Measurements from ENCODE around the gene CRTAC1.

The CRTAC1 gene

DNA sequence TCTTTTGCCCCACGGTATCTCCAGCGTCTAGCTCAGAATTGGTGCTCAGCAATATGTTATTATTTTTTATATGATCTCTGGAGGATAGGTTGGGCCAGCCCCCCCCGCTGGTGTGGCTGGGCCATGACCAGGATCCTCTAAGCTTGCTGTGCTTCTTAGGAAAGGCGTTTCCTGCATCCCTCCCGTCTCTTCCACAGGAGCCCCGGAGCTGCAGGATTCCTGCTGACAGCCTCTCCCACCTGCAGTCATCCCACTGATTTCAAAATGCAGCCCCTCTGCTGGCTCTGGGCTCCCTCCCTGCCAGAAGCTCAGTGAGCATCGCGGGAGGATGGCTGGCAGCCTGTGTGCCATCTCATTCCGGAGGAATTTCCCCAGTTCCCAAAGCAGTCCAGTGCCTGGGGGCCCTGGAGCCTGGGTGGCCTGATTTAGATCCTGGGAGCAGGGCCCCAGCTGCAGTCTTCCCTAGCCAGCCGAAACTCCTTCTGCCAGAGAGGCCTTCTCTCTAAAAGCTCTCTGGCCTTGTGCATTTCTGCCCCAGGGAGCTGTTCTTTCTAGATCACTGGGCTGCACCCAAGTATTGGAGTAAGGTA is 202.6 kb downstream of the CRTAC1 start:
- no peak for DNase-seq

DNA sequence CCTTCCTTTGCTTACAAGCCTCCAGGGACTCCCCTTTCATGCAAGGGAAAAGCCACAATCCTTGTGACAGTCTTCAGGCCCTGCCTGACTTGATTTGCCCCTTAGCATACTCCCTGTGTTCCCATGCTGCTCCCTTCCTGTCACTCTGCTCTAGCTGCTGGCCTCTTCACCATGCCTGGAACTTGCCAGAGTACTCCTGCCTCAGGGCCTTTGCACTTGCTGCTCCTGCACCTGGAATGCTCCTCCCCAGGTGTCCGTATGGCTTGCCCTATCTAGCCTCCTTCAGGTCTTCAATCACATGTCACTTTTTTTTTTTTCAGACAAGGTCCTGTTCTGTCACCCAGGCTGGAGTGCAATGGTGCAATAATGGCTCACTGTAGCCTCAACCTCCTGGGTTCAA is 203.5 kb downstream of the CRTAC1 start:
- no peak for DNase-seq

DNA sequence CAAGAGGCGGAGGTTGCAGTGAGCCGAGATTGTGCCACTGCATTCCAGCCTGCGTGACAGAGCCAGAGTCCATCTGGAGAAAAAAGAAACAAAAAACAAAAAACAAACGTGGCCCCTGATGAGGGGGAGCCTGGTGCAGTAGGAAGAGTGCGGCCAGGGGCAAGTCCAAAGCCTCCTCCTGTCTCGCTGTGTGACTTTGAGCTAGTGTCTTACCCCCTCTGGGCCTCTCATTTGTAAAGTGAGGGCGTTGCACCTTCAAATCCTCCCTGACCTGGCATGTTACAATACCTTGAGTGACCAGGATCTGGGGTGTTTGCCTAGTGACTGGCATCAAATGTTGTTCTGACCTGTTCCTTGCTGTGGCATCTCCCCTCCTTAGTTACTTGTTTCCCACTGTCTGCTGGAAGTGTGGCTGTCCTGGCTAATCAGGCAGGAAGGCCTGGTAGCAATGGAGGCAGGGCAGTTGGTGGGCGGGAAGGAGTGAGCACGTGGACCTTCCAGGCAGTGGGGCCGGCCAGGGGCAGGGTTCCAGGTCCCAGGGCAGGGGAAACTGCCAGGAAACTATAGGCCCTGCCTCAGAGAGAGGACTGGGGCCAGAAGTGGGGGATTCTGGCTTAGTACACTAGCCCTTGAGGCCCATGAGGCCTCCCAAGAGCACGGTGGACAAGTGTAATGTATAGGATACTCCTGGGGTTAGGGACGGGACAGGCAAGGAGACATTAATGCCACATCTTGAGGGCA is 205.2 kb downstream of the CRTAC1 start:
- DNase-seq = no peak

DNA sequence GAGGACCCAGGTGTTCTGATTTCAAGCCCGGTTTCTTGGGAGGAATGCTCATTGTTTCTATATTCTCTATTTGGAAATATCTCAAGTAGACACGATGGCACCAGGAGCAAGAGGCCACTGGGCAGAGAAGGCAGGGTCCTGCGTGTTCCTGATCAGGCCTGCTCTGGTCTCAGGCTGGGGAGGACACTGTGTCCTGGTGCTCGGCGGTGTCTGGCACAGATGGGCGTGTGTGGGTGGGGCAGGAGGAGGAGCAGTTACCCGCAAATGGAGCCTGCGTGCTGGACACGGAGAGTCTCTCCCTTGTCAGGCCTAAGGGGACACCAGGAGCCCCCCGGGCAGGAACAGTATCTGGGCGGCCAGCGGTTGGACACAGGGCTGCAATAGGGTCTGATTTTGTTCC is 206.7 kb downstream of the CRTAC1 start:
- DNase-seq = no peak

DNA sequence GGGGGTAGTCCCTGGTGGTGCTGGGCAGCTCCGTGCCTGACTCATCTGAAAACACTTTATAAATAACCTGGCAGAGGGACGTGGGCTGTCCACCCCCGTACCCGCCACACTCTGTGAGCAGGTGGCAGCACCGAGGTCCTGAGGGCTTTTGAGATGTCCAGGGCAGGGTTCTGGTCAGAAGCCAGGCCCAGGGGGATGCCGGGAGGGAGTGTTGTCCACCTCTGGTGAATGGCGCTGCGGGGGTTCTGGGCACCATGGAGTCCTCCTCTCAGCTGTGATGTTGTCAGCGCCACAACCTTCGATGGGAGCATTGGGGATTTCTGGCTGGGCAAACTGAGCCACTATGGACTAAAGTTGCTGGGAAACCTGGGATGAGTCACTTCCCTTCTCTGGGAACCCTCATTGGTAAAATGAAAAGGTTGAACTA is 208.1 kb downstream of the CRTAC1 start:
- DNase-seq = no peak

DNA sequence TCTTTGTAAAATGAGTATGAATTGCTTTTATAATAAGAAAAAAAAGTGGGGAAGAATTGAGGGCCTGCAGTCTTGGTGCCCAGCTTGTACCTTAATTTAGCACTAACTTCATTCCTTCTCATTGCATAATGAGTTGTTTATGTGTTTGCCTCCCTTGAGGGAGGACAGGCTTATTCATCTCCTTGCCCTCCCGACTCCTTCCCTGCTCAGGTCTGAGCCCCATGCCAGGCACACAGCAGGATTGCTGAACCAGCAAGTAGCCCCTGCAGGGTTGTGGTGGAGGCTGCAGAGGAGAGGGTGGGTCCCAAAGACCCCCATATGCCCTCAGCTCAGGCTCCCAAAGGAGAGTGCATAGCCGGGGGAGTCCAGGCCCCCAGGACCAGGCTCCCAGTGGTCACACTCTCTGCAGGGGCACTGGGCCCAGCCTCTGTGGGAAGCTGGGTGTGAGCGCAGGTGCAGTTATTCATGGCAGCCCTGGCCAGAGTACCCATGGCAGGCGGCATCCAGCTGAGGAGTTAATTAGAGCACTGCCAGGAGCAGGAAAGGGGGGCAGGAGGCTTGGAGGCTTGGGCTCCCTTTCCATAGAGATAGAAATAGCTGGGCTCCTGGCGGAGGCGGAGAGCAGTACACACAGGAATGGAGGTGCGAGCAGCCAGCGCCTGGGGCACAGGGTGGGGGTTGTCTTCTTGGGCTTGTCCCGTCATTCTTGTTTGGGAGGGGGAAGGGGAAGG is 208.9 kb downstream of the CRTAC1 start:
- no peak for DNase-seq

DNA sequence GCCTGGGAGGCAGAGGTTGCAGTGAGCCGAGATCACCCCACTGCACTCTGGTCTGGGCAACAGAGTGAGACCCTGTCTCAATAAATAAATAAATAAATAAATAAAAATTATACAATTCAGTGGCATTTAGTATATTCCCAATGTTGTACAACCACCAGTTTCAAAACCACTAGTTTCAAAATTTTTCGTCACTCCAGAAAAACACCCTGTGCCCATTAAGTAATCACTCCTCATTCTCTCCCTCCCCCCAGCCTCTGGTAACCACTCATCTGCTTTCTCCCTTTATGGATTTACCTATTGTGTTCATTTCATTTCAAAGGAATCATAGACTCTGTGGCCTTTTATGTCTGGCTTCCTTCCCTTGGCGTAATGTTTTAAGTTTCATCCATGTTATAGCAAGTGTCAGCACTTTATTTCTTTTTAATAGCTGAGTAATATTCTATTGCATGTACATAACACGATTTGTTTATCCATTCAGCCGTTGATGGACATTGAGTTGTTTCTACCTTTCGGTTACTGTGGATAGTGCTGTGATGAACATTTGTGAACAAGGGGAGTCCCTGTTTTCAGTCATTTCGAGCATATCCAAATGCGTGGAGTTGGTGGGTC is 210.2 kb downstream of the CRTAC1 start:
- DNase-seq = no peak

DNA sequence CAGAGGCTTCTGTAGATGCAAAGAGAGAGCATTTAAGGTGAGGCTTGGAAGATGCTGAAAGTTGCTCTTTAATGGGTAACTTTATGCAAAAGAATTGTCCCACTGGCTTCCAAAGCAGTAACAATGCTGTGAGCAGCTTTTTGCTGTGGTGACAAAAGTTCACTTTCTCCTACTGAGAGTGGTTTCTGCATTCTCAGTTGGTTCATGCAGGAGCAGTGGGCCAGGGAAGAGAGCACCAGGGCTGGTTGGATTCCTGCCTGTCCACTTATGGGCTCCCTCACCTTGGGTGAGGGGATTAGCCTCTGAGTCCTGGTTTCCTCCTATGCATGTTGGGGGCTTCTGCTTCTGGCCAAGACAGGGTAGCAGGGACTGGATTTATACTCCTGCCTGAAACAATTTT is 211.8 kb downstream of the CRTAC1 start:
- no peak for DNase-seq

DNA sequence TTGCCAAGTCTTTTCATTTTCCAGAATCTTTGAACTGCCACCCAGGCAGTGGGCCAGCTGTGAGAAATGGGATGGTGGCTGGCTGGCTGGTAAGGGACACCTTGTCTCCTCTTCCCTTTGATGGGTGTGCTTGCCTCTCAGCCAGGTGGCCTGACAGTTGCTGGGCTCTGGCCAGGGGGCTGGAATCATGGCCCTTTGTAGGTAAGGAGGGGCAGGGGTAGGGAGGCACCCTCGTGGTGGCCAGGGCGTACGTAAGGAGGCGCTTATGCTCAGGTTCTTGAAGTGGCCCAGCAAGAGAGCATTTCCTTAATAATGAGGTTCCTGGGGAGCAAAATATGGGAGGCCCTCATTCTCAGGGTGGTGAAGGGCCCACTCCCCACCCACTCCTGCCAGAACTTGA is 213.8 kb downstream of the CRTAC1 start:
- no peak for DNase-seq

Measured in hematopoietic multipotent progenitor cell treated with erythropoietin and hydrocortisone succinate and interleukin-3 and kit ligand, for 8 days (in vitro differentiated cells).